HG03159 (cell line): Measurements from ENCODE around the gene GAL3ST3.
"Not testable (repeated sequence)": the region's sequence is repeated elsewhere in the genome, so short reads cannot be mapped to it uniquely, and the experiment has no call there.

Experiments
- ATAC-seq: cut with Tn5 transposase; IDR thresholded peaks from one replicate; pipeline ENCODE4 v1.9.1; 2021; ENCODE audit warnings: mild to moderate bottlenecking, moderate library complexity; ENCODE audit not compliant: unreplicated experiment

The GAL3ST3 gene

GRCh38 chr11:66014804-66015453 is 34.0 kb downstream of the GAL3ST3 start:
- ATAC-seq = no peak

GRCh38 chr11:66013762-66014100 is 35.2 kb downstream of the GAL3ST3 start:
- ATAC-seq = no peak

- no peak for ATAC-seq
Observed at GRCh38 chr11:66012946-66013761, 35.8 kb downstream of the GAL3ST3 start.

- ATAC-seq = no peak
Observed at GRCh38 chr11:66012371-66012945, 36.5 kb downstream of the GAL3ST3 start.

- no peak for ATAC-seq
Observed at GRCh38 chr11:66011785-66012303, 37.1 kb downstream of the GAL3ST3 start, which contains the start of gene CST6. CST6 (plus strand) TSS chr11:66012008; CDS start chr11:66012045, 37 bp downstream.

- ATAC-seq = no peak
Observed at GRCh38 chr11:66011239-66011784, 37.6 kb downstream of the GAL3ST3 start.

GRCh38 chr11:66010036-66010435 is 38.9 kb downstream of the GAL3ST3 start:
- not testable (repeated sequence) for ATAC-seq

GRCh38 chr11:66008468-66009101 is 40.4 kb downstream of the GAL3ST3 start:
- ATAC-seq = no peak

- ATAC-seq = no peak
Observed at GRCh38 chr11:66008095-66008467, 40.9 kb downstream of the GAL3ST3 start.

GRCh38 chr11:66007201-66007634 is 41.7 kb downstream of the GAL3ST3 start:
- ATAC-seq = no peak

- no peak for ATAC-seq
Observed at GRCh38 chr11:66006891-66007176, 42.1 kb downstream of the GAL3ST3 start.

- no peak for ATAC-seq
Observed at GRCh38 chr11:66006134-66006890, 42.6 kb downstream of the GAL3ST3 start.

GRCh38 chr11:66004186-66004585 is 44.8 kb downstream of the GAL3ST3 start:
- ATAC-seq = no peak

GRCh38 chr11:66003291-66003690 is 45.7 kb downstream of the GAL3ST3 start:
- ATAC-seq = no peak

- ATAC-seq = peak; percentile 41
Observed at GRCh38 chr11:66002648-66003225, 46.2 kb downstream of the GAL3ST3 start.

GRCh38 chr11:66001942-66002647 is 46.9 kb downstream of the GAL3ST3 start, which contains the start of the genes BANF1 and EIF1AD:
BANF1 (plus strand) TSS chr11:66002503; CDS start chr11:66003251, 748 bp downstream.
EIF1AD (minus strand) TSS chr11:66002157; CDS start chr11:66000389, 1,768 bp downstream.
- ATAC-seq = peak; percentile 74

GRCh38 chr11:65997286-65997685 is 51.7 kb downstream of the GAL3ST3 start:
- ATAC-seq = no peak

- ATAC-seq = no peak
Observed at GRCh38 chr11:65992056-65992455, 56.9 kb downstream of the GAL3ST3 start.
